Aorta (tissue), 5 donors: ENCODE measurements around the gene RND3. TPM values are rescaled to one million over a fixed set of nuclear protein-coding genes. Genes with fewer than 3 reads are reported as not detected.

Source experiments
- ATAC-seq: fragments of 200-7000 bp; cut with Tn5 transposase; one replicate; pipeline ENCODE4 v1.9.1; 2022; ENCODE audit warnings: moderate library complexity; ENCODE audit not compliant: low FRiP score
- DNase-seq, 2 donors: peaks; one replicate each; pipeline ENCODE4 v3.0.0-alpha.2; 2020
- H3K27ac ChIP-seq, 2 donors: one replicate each; pipeline ENCODE4 v1.5.1; 2013; ENCODE audit warnings: low read length in 2 of 2, mild to moderate bottlenecking in 2 of 2, moderate library complexity in 2 of 2, control low read depth in 1 of 2, inconsistent platforms in 1 of 2, low read depth in 1 of 2
- H3K27me3 ChIP-seq, 2 donors: one replicate each; pipeline ENCODE4 v1.6.1; 2013; ENCODE audit warnings: control low read depth in 1 of 2, low read length in 1 of 2, mild to moderate bottlenecking in 1 of 2, moderate library complexity in 1 of 2; ENCODE audit not compliant: insufficient read depth in 2 of 2, control insufficient read depth in 1 of 2
- H3K36me3 ChIP-seq, 2 donors: one replicate each; pipeline ENCODE4 v1.6.1; 2013; ENCODE audit warnings: control low read depth in 1 of 2, low read length in 1 of 2, mild to moderate bottlenecking in 1 of 2; ENCODE audit not compliant: insufficient read depth in 2 of 2, control insufficient read depth in 1 of 2
- H3K4me1 ChIP-seq, 2 donors: one replicate each; pipeline ENCODE4 v1.6.1; 2013; ENCODE audit warnings: low read length in 2 of 2, control low read depth in 1 of 2, mild to moderate bottlenecking in 1 of 2, moderate library complexity in 1 of 2; ENCODE audit not compliant: insufficient read depth in 2 of 2, control insufficient read depth in 1 of 2
- H3K4me3 ChIP-seq, 2 donors: one replicate each; pipeline ENCODE4 v1.5.1; 2013; ENCODE audit warnings: low read length in 2 of 2, control low read depth in 1 of 2, mild to moderate bottlenecking in 1 of 2
- H3K9me3 ChIP-seq: one replicate; pipeline ENCODE4 v1.6.1; 2013; ENCODE audit warnings: mild to moderate bottlenecking, low read length; ENCODE audit not compliant: control insufficient read depth
- WGBS, 2 donors: extraction: QIAGEN DNeasy Blood & Tissue Kit; methylation state at CpG; one replicate each; pipeline ENCODE4 v1.1.7; 2013; 5-methylcytosine and 5-hydroxymethylcytosine counted together
- intact Hi-C, 2 donors: fragments of 100-400 bp; cut with DNase I; formaldehyde crosslinking; loops; one replicate each; pipeline versions ENCODE4 v1.14.2 to v1.15.0; 2022
- polyA plus RNA-seq, 2 donors: library from polyadenylated mRNA; stranded (reverse); fragments of 200-250 nt; gene quantifications; one replicate each; pipeline ENCODE4 v1.2.3, GENCODE V29; 2013
- total RNA-seq, 2 donors: library from RNA; stranded (reverse); fragmentation: NEBNext Ultra II Directional; extraction: Animal tissue kit (Norgen Biotek cat#: 25700); gene quantifications; one replicate each; pipeline ENCODE4 v1.2.1, GENCODE V29; 2021
- donor health status: healthy with polysubstance abuse.
- donor health status: Bipolar disorder and iron deficiency.
- donor health status: DM: no; HTN: no; CAD: no.
- donor health status: DM: no; HTN: no; CAD: no.
- donor health status: DM: yes; HTN: yes; CAD: no.

The RND3 gene
- total and polyA plus RNA-seq, 4 donors = 16.8 to 67.0 (median 21.1) TPM

DNA sequence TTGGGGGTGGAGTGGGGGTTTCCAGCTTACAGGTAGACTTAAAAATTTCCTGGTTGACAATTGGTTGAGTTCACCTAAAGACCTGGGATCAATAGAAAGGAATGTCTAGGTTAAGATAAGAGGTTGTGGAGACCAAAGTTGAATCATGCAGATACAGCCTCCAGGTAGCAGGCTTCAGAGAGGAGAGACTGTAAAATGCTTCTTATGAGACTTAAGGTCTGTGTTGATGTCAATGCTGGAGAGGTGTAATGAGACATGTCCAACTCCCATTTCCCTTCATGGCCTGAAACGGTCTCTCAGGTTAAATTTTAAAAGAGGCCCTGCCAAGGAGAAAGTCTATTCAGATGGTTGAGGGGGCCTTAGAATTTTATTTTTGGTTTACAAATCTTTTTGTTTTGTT, 38.5 kb upstream of the RND3 start:
- Histone ChIP-seq H3K27ac (no peak overlapping the region), H3K27me3 (no peaks in the 10 kb centered on the region), H3K4me3 (no peak overlapping the region), H3K9me3 (no peaks in the 10 kb centered on the region), H3K4me1 (peaks cover 0 to 4% of the 10 kb centered on the region in 2 donors), H3K36me3 (no peaks in the 10 kb centered on the region)
- DNase-seq = no peak
- ATAC-seq = no peak
- WGBS, 2 donors = 86 to 95% methylated on average over 1 of the region's 1 CpG
- intact Hi-C loops = no loop called here

DNA sequence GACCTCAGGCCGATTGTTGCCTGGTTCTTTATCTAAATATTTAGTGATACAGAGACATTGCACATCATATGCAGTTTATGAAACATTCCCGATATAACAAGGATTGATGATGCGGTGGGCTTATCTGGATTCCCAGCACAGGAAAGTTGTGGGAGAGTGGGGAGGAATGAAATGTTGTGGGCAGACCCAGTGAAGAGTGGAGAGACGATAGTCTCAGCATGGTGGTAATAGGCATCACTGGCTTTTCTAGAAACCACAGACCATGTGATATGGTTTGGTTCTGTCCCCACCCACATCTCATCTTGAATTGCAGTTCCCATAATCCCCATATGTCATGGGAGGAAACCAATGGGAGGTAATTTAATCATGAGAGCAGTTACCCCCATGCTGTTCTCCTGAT, 34.8 kb upstream of the RND3 start:
- Histone ChIP-seq H3K4me1 (no peaks in the 10 kb centered on the region), H3K27ac (no peak overlapping the region), H3K4me3 (no peak overlapping the region), H3K36me3 (no peaks in the 10 kb centered on the region), H3K9me3 (no peaks in the 10 kb centered on the region), H3K27me3 (no peaks in the 10 kb centered on the region)
- 95 to 97% methylated on average over 4 of the region's 4 CpGs for WGBS, 2 donors
- intact Hi-C loops = no loop called here
- ATAC-seq (no peak), DNase-seq (no peak)

DNA sequence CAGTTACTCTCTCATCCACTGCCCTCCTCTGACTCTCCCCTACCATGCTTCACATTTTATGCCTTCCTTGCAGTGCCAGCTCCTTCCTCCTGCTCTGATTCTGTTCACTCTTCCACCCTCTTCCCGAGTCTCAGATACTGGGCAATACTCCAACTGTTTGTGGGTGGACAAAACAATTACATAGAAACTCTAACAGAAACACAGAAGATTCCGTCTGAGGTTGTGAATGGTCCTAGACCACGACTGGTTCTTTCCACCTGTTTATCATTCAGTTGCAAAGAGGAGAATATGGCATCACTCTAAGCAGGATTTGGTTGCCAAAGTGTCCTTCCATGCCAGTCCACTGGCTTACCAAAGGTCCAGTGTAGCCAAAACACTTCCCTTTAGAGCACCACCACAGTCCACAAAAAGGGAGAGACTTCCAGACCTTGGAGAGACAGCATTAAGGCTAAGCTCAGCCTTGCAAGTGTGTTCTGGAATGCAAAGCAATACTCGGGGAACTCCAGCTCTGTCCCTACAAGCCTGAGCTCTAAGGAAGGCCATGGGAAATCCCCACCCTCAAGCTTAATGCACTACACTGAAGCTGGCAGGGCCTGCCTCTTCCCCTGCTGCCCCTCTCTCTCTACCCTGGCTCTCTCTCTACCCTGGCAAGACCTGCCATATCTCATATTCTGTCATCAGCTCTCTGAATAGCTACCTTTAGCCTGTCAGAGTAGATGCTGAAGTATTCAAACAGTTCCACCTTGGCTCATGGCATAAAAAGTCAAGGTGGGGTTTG, 33.6 kb upstream of the RND3 start:
- intact Hi-C loops = no loop called here
- no peak overlapping the region for H3K4me3 ChIP-seq
- ATAC-seq = no peak
- H3K27ac ChIP-seq = no peak overlapping the region
- H3K36me3 ChIP-seq = no peaks in the 10 kb centered on the region
- DNase-seq = no peak
- no peaks in the 10 kb centered on the region for H3K9me3 ChIP-seq
- no peaks in the 10 kb centered on the region for H3K27me3 ChIP-seq
- no peaks in the 10 kb centered on the region for H3K4me1 ChIP-seq
- WGBS, 2 donors = 47% methylated on average over 4 of the region's 4 CpGs

DNA sequence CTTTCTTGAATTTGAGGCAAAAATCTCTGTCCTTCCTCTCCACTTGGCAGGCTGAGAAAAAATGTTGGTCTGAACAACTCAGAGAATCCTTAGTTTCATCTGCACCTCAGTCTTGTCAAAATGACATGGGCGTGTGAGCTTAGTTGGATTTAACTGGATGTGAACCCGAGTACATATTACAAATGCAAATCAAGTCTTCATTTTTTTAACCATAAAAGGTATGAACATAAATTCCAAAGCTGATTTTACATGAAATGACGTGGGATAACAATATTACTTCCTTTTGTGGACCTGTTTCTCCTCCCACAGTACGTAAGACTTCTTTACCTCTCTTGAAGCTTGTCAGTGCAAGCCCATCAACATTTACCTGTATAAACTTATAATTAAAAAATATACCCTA, 32.6 kb upstream of the RND3 start:
- no peak overlapping the region for H3K4me3 ChIP-seq
- ATAC-seq (no peak), DNase-seq (no peak)
- no peaks in the 10 kb centered on the region for H3K4me1 ChIP-seq
- 83 to 86% methylated on average over 4 of the region's 4 CpGs for WGBS, 2 donors
- H3K9me3 ChIP-seq = no peaks in the 10 kb centered on the region
- H3K27me3 ChIP-seq = no peaks in the 10 kb centered on the region
- no peak overlapping the region for H3K27ac ChIP-seq
- intact Hi-C loops = no loop called here
- no peaks in the 10 kb centered on the region for H3K36me3 ChIP-seq

DNA sequence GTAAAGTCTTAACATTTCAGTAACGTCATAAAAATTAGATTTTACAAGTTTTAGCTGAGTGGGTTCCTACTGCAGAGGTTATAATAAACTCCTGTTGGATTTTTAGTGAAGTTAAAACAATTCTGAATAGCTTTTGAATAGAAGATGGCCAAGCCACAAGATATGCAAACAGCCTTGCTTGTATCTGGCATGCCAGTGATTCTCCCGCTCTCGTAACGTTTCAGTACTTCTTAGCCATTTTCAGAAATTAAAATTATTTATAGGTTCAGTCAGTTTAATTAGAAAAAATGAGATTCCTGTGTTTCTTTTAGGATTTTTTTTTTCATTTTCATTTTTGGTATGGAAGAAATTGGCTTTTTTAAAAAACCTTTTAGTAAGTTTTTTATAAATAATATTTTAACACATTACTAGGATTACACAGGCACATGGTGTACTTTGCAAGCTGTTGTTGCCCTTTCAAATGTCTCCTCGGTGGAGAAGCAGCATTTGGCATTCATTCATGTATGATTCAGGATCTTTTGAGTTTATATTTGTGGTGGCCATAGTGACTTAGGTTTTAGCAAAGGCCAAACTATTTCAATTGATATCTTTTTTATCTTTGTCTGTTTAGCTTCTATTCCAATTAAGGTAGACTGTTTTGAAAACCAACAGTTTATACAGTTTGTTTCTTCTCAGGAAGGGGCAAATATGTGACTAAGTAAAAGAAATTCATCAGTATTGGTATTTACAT, 30.6 kb upstream of the RND3 start:
- no peak overlapping the region for H3K27ac ChIP-seq
- no peaks in the 10 kb centered on the region for H3K27me3 ChIP-seq
- 71 to 76% methylated on average over 5 of the region's 5 CpGs for WGBS, 2 donors
- DNase-seq (no peak), ATAC-seq (no peak)
- no peaks in the 10 kb centered on the region for H3K36me3 ChIP-seq
- H3K4me1 ChIP-seq = no peaks in the 10 kb centered on the region
- intact Hi-C loops = no loop called here
- H3K9me3 ChIP-seq = no peaks in the 10 kb centered on the region
- no peak overlapping the region for H3K4me3 ChIP-seq

DNA sequence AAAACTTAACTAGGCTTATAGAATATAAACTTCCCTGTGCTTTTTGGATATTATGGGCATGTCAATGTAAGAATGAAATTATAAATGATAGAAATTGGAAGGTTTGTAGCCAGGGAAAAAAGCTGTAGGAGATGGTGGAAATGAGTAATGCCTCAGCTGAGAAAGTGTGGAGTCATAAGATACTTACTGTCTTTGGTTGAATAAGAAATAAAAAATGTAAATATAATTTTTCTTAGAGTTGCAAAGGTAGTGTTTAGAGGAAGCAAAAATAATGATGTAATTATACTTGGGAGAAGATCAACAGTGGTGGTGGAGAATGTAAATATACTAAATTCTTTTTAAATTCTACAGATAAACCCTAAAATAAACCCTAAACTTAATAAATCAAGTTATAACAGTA, 26.2 kb upstream of the RND3 start:
- Histone ChIP-seq H3K9me3 (no peaks in the 10 kb centered on the region), H3K4me3 (no peak overlapping the region), H3K27me3 (no peaks in the 10 kb centered on the region), H3K4me1 (no peaks in the 10 kb centered on the region), H3K27ac (no peak overlapping the region), H3K36me3 (no peaks in the 10 kb centered on the region)
- no peak for DNase-seq
- intact Hi-C loops = no loop called here
- ATAC-seq = no peak

DNA sequence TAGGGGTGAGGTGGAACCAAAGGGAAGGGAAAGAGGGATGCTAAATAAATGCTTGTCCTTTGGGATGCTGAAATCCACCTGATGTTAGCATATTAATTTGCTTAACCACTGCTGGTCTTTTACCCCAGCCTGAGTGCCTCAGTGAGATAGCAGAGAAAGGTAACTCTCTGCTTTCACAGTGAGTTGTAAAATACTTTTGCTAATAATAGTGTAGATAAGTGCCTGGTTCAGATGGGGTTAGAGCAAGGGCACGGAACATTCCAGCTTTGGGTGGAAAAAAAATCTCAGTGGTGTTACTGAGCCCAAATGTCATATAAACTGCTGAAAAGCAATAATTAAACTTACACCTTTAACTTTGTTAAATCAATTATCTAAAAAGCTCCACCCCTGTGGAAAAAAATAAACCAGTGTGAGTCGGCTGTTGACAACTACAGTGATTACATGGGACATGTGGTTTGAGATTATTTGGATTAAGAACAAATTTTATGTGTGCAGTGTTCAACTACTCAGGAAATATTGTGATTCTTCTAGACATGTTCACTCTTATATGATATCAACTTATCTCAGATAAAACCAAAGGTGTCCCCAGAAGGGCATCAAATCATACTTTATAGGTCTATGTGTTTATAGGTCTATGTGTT, 21.1 kb upstream of the RND3 start:
- WGBS, 2 donors = 58 to 63% methylated on average over 2 of the region's 2 CpGs
- ATAC-seq = no peak

DNA sequence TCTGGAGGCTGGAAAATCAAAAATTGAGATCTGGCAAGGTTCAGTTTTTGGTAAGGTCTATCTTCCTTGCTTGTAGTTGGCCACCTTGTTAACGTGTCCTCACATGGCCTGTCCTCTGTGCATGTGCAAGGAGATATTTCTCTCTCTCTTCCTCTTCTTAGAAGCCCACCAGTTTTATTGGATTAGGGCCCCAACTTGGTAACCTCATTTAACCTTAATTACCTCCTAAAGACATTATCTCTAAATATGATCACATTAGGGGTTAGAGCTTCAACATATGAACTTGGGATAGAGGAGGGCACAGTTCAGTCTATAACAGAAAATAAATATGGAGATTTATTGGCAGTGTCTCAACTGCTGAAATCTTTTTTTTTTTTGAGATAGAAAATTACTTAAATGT, 19.6 kb upstream of the RND3 start:
- WGBS, 2 donors = 74 to 94% methylated on average over 1 of the region's 1 CpG

More for the DNA sequence above, 21.1 kb upstream of the RND3 start:
- H3K4me1 ChIP-seq = no peaks in the 10 kb centered on the region
- H3K36me3 ChIP-seq = no peaks in the 10 kb centered on the region
- no peaks in the 10 kb centered on the region for H3K27me3 ChIP-seq
- no peaks in the 10 kb centered on the region for H3K9me3 ChIP-seq
- H3K4me3 ChIP-seq = no peak overlapping the region
- H3K27ac ChIP-seq = no peak overlapping the region
- intact Hi-C loops = no loop called here
- no peak for DNase-seq

DNA sequence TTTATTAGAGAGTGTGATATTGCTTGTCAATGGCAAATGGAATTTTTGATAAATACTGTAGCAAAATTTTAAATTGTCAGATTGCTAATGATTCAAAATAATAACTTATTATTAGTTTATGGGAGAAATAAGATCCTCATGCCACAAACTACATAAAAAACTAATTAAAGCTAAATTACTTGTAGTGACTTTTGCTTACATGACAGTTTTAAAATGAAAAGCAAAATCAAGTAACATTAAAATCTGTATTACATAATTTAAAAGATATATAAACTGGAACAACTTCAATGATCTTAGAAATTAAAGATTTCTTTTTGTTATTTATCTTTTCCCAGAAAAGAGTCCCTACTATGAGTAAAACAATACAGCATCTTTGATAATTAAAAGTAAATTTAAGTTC, 17.7 kb upstream of the RND3 start:
- Histone ChIP-seq H3K4me1 (no peaks in the 10 kb centered on the region), H3K36me3 (no peaks in the 10 kb centered on the region), H3K27ac (no peak overlapping the region), H3K27me3 (no peaks in the 10 kb centered on the region), H3K9me3 (no peaks in the 10 kb centered on the region), H3K4me3 (no peak overlapping the region)
- no peak for ATAC-seq
- intact Hi-C loops = no loop called here
- DNase-seq = no peak

More for the DNA sequence above, 19.6 kb upstream of the RND3 start:
- H3K4me3 ChIP-seq = no peak overlapping the region
- no peaks in the 10 kb centered on the region for H3K27me3 ChIP-seq
- no peak overlapping the region for H3K27ac ChIP-seq
- no peaks in the 10 kb centered on the region for H3K4me1 ChIP-seq
- DNase-seq (no peak), ATAC-seq (no peak)
- intact Hi-C loops = no loop called here
- H3K9me3 ChIP-seq = no peaks in the 10 kb centered on the region
- H3K36me3 ChIP-seq = no peaks in the 10 kb centered on the region
